OCI-M2 (cell line): ENCODE results near the gene CCDC74A.
"Not testable (repeated sequence)": the region's sequence is repeated elsewhere in the genome, so short reads cannot be mapped to it uniquely, and the experiment has no call there.

ENCODE experiments used
- DNase-seq: peaks from one replicate; lab custom pipeline; 2025; ENCODE audit not compliant: unreplicated experiment; lab: John Stamatoyannopoulos, UW

The CCDC74A gene

DNA sequence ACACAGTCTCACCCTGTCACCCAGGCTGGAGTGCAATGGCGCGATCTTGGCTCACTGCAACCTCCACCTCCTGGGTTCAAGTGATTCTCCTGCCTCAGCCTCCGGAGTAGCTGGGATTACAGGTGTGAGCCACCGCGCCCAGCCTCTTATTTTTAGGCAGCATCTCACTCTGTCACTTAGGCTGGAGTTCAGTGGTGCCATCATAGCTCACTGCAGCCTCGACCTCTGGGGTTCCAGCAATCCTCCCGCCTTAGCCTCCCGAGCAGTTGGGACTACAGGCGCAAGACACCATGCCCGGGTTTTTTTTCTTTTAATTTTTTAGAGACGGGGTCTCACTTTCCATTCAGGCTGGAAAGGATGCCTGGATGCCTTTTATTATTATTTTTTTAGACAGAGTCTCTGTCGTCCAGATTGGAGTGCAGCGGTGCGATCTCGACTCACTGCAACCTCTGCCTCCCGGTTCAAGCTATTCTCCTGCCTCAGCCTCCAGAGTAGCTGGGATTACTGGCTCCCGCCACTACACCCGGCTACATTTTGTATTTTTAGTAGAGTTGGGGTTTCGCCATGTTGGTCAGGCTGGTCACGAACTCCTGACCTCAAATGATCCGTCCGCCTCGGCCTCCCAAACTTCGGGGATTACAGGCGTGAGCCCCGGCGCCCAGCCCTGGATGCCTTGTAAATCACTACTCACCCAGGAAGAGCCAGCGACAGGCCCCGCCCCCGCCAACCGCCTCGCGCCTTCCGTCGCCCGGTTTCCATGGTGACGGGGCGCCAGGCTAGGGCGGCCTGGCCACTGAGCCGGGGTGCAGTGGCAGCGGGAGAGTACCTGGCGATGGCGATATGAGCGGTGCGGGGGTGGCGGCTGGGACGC lies at the start of gene CCDC74A:
Gene CCDC74A, plus strand, starts transcription at position 758 of the 871 bp plus-strand sequence. Its CDS starts 83 bp downstream, at position 841.
- DNase-seq, result not testable (repeated sequence)

DNA sequence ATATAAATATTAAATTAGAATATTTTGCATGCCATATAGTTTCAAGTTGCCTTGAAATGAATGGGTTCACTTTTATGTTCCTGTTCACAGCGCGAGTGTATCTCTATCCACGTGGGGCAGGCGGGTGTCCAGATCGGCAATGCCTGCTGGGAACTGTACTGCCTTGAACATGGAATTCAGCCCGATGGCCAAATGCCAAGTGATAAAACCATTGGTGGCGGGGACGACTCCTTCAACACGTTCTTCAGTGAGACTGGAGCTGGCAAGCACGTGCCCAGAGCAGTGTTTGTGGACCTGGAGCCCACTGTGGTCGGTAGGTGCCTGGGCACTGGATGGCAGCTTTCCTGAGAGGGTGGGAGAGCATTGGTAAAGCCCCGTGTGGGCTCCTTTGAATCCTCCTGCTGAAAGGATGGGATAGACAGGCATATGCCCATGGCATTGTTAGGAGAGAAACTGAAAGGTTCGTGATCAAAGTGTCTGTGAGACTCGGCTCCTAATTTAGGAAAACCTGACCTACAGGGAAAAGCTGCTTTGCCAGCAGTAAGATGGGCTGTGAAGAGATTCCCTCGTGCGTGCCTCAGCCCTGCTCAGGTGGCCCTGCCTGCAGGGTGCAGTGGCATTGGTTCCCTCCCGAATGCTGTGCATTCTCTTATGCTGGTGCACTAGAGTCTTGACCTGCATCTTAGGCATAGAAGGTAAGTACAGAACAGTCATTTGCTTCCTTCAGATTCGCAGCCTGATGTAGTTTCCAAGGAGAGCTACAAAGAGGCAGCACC lies 49.4 kb upstream of the CCDC74A start:
- not testable (repeated sequence) for DNase-seq

DNA sequence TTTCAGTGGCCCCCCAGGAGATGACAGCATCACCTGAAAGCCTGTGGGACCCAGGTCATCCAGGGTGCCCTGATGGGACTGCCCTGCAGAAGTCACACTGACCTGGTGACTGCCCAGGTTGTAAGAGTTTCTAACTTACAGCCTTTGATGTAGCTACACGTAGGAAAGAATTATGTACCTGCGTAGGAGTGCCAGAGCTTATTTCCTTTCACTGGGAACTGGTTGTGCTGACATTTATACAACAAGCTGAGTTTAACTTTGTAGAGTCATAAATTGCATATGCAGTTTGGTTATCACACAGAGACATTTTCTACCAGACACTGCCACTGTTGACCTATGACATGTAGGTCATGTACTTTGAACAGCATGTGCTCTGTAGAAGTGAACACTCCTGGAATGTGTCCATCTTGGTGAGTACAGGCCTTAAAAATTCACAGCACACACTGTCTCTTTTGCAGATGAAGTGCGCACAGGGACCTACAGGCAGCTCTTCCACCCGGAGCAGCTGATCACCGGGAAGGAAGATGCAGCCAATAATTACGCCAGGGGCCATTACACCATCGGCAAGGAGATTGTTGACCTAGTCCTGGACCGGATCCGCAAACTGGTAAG lies 48.7 kb upstream of the CCDC74A start:
- DNase-seq, result not testable (repeated sequence)

DNA sequence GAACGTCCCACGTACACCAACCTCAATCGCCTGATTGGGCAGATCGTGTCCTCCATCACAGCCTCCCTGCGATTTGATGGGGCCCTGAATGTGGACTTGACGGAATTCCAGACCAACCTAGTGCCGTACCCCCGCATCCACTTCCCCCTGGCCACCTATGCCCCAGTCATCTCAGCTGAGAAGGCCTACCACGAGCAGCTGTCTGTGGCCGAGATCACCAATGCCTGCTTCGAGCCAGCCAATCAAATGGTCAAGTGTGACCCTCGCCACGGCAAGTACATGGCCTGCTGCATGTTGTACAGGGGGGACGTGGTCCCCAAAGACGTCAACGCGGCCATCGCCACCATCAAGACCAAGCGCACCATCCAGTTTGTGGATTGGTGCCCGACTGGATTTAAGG lies 47.3 kb upstream of the CCDC74A start:
- not testable (repeated sequence) for DNase-seq

DNA sequence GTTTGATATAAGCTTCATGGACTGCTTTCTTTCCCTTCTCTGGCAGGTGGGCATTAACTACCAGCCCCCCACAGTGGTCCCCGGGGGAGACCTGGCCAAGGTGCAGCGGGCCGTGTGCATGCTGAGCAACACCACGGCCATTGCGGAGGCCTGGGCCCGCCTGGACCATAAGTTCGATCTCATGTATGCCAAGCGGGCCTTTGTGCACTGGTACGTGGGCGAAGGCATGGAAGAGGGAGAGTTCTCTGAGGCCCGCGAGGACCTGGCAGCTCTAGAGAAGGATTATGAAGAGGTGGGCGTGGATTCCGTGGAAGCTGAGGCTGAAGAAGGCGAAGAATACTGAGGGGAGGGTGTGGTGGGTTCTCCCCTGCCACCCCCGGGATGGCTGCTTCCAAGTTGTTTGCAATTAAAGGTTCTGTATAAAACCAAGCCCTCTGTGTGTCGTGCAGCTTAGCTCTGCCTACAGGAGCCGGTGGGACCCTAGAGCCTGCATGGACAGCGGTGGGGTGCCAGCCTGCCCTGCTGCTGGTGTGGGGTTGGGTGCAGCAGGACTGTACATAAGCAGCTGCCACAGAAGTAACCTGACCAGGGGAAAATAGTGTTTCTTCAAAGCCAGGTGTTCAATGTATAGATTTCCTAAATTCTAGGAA lies 45.1 kb upstream of the CCDC74A start:
- DNase-seq, result not testable (repeated sequence)

DNA sequence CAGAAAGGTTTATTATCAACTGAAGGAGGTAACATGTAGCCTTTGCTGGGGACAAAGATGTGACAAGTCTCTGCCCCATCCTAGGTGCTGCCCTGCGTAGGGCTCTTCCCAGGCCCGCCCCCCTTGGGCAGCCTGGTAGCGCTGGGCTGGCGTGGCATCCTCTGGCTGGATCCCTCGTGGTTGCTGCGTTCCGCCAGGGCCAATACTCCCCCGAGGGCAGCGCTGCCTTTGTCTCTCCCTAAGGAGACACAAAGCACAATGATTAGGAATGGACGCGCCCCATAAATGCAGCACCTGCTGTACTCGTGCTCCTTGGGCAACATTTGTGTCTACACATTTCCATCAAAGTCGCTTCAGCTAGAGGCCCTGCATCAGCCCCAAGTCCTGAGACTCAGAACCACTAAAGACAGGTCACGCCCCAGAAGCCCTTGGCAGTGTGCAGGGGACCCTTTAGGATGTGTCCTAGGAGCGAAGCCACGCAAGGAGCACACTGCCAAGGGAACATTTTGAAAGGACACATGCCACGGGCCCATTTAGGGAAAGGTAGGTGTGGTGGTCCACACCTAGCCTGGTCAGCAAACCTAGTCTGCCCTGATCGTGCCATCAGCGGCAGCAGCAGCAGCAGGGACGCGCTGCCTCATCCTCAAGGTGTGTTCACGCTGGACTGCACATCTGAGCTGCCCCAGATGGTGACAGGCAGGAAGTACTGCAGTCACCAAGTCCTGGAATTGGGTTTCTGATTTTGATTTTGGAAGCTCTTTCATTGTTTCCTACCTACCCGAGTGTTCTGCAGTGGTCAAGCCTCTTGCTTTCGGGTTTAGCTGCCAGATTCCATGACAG lies 43.5 kb upstream of the CCDC74A start:
- DNase-seq, result not testable (repeated sequence)

DNA sequence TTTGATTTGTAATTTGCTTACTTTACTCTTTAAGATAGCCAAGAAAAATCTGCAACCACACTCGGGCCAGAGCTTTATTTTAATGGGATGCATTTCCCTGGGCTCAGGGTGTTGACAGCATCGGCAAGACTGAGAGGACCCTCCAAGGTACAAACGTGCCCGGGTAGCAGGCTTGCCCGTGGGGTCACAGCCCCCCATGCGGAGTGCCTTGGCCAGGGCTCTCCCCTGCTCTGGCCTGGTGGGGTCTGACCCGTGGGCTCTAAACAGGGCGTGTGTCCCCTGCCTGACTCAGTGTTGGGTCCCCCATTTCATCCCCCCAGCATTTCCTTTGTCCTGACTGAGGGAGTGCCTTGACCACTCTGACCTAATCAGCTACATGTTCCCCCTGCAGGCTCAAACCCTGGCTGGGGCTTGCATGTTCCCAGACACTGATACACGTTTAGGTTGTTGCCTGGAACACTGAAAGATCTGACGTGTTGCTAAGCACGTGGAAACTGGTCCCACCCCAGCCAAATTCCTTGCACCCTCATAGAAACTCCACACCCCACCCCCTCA lies 42.7 kb upstream of the CCDC74A start:
- DNase-seq, result not testable (repeated sequence)

DNA sequence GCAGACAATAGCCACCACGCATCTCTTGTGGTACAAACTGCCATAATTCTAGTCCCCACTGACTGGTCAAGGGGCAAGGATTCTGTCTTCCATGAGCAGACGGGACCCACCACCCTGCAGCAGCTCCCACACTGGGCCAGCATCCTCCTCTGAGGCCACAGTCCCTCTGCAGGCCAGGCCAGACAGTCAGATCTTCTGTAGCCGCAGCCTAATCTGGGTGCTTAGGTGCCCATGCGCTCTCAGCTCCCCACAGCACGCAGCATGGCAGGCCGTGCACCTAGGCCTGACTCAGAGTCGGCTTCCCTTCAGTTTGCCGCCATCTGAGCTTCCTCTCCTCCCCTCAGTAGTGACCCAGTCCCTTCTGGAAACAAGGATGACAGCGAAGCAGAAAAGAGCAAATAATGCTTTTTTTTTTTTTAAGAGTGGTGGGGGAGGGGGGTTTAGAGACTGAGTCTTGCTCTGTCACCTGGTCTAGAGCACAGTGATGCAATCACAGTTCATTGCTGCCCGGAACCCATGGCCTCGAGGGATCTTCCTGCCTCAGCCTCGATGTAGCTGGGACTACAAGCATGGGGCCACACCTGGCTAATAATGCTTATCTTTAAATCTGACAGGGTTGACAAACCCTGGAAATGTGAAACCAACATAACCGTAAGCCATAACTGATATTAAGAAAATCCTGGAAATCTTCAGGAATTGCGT lies 41.3 kb upstream of the CCDC74A start:
- DNase-seq, result not testable (repeated sequence)

DNA sequence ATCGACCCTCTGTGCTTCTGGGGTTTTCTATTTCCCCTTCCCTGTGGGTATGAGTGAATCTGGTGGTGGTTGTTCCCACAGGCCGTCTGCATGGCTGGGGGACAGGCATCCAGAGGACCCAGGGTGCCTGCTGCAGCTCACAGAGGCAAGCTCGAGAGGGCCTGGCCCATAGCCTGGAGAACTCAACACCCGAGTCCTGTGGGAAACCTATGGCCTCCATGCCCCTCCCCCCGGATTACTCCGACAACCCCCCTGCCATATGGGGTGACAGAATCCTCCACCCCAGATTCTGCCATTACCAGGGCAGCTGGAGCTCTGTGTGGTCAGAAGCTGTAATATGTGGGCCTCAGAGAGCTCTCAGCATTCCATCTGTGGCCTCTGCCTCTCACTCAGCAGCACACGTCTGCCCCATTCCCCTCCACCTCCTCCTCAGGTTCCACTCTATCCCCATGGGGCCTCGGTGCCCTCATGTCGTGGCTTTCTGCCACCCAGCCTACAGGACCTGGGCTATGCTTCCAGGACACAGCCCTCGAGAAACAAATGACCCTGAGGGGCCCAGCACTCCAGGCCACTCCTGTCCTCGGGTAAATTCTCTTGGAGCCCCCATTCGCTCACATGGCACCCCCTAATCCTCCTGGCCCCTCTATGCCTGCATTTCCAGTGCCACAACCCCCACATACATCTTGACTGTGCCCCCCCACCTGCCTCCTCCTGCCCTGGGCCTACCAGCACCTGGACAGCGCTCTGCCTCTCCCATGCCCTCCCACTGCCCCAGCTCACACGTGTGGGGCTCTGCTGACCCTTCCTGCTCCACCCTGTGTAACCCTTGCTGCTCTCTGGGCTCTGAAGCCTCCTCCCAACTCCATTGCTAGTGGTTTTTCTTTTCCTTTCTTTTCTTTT lies 39.1 kb upstream of the CCDC74A start:
- no peak for DNase-seq

DNA sequence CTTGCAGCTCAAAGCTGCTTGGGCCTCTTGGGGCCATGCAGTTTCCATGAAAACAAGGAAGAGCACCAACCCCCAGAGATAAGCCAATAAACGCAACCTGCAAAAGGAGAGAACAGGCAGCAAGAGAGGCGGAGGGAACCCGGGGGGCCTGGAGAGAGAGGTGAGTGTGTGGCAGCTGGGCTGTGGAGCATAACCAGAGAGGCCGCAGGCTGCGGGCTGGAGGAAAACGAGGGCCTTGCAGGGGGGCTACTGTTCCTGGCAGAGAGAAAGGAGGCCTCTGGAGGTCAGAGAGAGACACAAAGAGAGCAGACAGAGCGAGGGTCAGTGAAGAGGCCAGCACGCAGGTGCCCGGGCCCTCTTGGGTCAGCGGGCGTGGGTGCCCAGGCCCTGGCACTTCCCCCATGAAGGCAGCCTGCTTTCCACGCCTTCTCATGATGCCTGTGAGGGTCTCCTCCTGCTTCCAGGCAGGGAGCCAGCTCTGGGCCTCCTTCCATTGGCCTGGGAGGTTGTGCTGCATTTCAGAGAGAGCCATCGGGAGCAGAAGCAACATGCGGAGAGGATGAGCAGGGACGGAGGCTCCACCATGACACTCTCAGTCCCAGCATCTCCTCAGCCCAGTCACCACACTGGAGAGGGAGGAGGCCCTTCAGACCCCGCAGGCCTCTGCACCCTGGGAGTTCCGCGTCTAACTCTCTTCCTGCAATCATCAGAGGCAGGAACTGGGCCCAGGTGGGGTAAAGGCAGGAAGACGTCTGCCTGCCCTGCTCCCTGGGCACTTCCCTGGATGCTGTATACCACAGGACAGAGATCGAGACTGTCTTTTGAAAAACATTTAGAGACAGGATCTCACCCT lies 36.8 kb upstream of the CCDC74A start:
- DNase-seq, result not testable (repeated sequence)

DNA sequence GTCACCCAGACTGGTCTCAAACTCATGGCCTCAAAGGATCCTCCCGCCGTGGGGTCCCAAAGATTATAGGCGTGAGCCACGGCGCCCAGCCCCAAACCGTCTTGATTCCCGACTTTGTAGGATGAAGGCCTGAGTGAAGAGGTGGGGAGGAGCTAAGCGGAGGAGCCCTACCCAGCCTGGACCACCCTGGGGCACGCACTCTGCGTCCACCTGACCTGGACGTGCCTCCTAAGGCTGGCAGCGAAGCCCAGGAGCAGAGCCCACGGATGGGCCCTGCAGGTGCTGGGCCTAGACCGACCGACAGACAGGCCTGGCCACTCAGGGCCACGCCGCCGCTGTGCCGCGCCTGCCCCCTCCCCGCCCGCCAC lies 36.2 kb upstream of the CCDC74A start:
- DNase-seq, result not testable (repeated sequence)

DNA sequence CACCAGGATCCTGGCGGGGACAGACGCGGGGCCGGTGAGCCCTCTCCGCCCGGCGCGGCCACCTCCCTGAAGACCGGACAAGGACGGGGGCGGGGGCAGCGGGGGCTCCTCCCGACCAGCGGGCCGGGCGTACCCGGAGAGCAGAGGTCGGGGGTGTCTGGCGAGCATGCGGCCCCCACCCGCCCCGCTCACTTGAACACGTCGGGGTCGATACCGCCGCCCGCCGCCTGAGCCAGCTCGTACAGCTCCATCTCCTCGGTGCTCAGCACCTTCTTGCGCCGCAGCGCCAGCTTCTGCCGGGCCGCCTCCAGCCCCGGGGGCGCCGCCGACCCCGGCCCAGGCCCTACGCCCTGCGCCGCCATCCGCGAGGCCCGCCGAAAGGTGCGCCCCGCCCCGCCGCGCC lies 35.7 kb upstream of the CCDC74A start, which contains the start of gene MZT2A:
Gene MZT2A, minus strand, starts transcription at position 383 of the 403 bp plus-strand sequence. Its CDS starts 21 bp downstream, at position 362.
- not testable (repeated sequence) for DNase-seq

DNA sequence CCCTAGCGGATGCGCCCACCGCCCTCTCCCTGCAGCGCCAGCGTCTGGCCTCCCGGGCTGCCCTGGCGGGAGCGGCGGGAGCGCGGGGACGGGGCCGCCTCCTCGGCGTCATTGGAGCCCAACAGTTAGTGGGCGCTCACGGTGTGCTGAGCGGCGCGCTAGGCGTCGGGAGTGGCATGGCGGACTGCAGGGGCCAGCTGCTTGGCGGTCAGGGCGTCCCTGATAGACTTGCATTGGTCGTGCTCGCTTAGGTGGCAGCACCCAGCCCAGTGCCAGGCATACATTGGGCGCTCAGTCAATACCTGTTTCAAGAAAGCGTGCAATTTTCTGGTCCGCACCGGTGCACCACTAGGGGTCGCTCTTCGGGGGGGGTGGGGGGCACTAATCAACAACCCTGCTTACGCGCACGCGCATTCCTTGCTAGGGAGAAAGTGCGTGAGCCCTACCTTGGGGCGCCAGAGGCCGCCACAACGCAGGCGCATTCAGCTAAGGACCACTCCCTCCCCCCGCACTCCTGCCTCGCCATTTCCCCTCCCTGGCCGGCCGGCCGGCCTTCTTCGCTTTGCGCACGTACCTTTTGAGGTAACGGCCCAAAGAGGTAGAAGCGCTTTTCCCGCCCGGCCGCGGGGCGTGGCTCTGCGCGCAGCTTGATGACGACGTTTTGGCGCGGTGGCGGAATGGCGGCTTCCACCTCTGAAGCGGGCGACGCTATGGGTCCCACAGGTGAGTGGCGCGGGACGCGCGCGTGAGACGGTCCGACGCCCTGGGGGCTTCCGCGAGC lies 35.1 kb upstream of the CCDC74A start:
- DNase-seq, result peak; percentile 74

DNA sequence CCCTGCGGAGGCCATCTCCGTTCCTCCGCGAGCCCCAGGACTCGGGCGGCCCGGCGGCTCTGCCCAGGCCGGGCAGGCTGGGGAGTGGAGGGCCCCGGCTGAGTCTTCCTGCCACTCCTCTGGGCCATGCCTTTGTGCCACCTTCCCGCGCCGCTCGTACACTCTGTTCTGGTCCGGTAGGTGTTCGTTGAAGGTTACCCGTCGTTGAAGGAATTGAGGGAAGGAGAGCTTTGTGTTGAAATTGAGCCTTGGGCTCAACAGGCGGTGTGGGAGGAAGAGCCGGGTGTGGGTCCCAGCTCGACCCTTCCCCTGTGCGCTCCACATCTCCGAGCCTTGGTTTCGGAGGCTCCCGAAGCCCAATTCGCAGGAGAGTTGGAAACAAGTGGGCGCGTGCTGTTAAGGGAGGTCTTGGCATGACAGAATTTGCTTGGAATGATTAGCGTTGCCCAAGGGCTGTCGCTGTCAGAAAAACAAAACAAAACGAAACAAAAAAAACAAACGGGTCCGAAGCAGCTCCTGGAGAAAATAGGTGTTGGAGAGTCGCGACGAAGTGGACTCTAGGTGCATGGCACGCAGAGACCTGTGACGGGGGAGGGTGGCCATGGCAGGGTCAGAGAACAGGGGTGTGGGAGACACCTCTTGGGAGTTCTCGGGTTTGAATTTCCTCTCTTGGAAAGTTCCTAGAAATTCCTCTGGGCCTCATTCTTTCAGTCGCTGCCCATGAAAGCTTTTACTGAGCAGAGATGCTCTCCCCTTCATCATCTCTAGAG lies 34.3 kb upstream of the CCDC74A start:
- DNase-seq, result no peak

DNA sequence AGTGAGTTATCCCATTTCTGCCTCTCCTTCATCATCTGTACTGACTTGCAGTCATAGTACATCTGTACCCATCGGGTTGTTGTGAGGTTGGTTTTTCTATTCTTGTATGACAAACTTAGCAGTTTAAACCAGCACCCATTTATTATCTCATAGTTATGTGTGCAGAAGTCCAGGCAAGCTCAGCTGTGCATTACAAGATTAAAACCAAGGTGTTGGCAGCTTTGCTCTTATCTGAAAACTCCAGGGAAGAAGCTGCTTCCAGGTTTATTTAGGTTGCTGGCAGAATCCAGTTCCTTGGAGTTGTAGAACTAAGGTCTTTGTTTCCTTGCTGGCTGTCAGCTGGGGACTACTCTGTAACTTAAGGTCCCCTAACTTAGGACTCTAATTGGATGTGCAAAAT lies 32.2 kb upstream of the CCDC74A start:
- not testable (repeated sequence) for DNase-seq
